Measurements from ENCODE around the gene TMEM184A. TPM values are rescaled to one million over a fixed set of nuclear protein-coding genes. Genes with fewer than 3 reads are reported as not detected.

Gene TMEM184A
- total and polyA plus RNA-seq, 2 of the 8 experiments (the other 6 are each of a cell fraction or from before 2014, with no cell fraction given): 1.8 to 2.1 TPM

DNA sequence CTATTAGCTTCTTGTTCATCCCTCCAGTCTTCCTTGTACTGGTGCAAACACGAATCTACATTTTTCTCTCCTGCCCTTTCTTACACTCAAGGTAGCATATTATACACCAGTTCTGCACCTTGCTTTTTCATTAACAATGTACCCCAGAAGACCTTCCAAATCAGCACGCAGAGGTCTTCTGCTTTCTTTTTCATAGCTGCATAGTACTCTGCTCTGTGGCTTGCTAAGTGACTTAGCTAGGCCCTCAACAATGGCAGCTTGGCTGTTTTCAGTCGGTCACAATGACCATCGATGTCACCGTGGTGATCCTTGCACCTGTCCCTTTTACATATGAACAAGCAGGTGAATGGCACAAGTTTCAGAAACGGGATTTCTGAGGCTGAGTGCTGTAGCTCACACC is 30.6 kb downstream of the TMEM184A start:
- Histone ChIP-seq H4K91ac (replicated peaks; ENCODE audit: insufficient read length, low read length) (peak overlapping the region; percentile 81), H3K4me3 (ENCODE audit: extremely low read depth in 1 of 4, insufficient read depth in 2 of 4, low read depth in 3 of 4, low read length in 4 of 4) (no peak overlapping the region), H2BK120ac (replicated peaks; ENCODE audit: low read depth, low read length) (no peak overlapping the region), H3K23ac (ENCODE audit: insufficient read length) (no peak overlapping the region), H2BK5ac (ENCODE audit: low read depth, low read length) (no peak overlapping the region), H3K18ac (ENCODE audit: extremely low read depth, low read length) (no peak overlapping the region), H4K5ac (ENCODE audit: insufficient read length, low read depth, low read length) (no peak overlapping the region), H3K23me2 (ENCODE audit: low read depth, low read length) (no peaks in the 10 kb centered on the region; the same call in 1 of the 2 replicates), H3K4me2 (ENCODE audit: insufficient read depth in 1 of 2, low read depth in 2 of 2, low read length in 2 of 2) (no peak overlapping the region), H3K27ac (ENCODE audit: low read depth, low read length) (no peak overlapping the region), H2AK5ac (ENCODE audit: low read depth, low read length) (no peak overlapping the region), H2BK15ac (ENCODE audit: low read length) (peak overlapping the region; percentile 10; the same call in 1 of the 2 replicates), H3K4me1 (replicated peaks in 1 of 4; ENCODE audit: control insufficient read depth in 3 of 4, insufficient read depth in 4 of 4, low read length in 3 of 4) (peaks cover 0 to 11% (median 3%) of the 10 kb centered on the region in 4 experiments; a peak in 4 of 7 replicates), H3K79me2 (ENCODE audit: control insufficient read depth in 1 of 2, insufficient read depth in 2 of 2, low read length in 2 of 2) (no peaks in the 10 kb centered on the region), H3K4ac (replicated peaks; ENCODE audit: insufficient read length, low read depth, low read length) (peak overlapping the region; percentile 21), H2AFZ (ENCODE audit: low read length) (no peak overlapping the region), H4K8ac (ENCODE audit: extremely low read depth, insufficient read depth, low read length) (no peak overlapping the region), H3K56ac (replicated peaks; ENCODE audit: insufficient read length, low read depth, low read length) (no peak overlapping the region), H4K20me1 (replicated peaks in 1 of 2; ENCODE audit: control insufficient read depth in 1 of 2, insufficient read depth in 2 of 2, low read length in 2 of 2) (no peaks in the 10 kb centered on the region), H3K14ac (ENCODE audit: insufficient read length) (no peak overlapping the region), H2BK12ac (ENCODE audit: low read depth, low read length) (no peak overlapping the region), H3K9ac (replicated peaks in 1 of 4; ENCODE audit: extremely low read depth in 1 of 4, low read depth in 3 of 4, low read length in 3 of 4) (no peak overlapping the region), H3K36me3 (ENCODE audit: control insufficient read depth in 2 of 4, insufficient read depth in 4 of 4, low read length in 3 of 4) (no peaks in the 10 kb centered on the region), H3K79me1 (ENCODE audit: low read depth, low read length) (no peaks in the 10 kb centered on the region), H2BK20ac (ENCODE audit: low read length) (no peak overlapping the region), H3K27me3 (replicated peaks in 1 of 4; ENCODE audit: control insufficient read depth in 3 of 4, extremely low read depth in 1 of 4, insufficient read depth in 3 of 4, low read length in 3 of 4) (no peaks in the 10 kb centered on the region), H3K9me3 (ENCODE audit: insufficient read depth in 2 of 2, low read depth in 1 of 2, low read length in 1 of 2) (no peaks in the 10 kb centered on the region)
- no peak for FAIRE-seq
- 92% methylated on average over 6 of the region's 6 CpGs; no CpG with 5 or more reads in 1 of the 2 experiments for WGBS, 2 experiments (ENCODE audit: extremely low coverage in 1 of 2, insufficient coverage in 1 of 2, insufficient read length in 1 of 2, insufficient replicate concordance in 2 of 2, low coverage in 1 of 2, low lambda C conversion rate in 2 of 2, missing lambda C conversion rate in 1 of 2)
- no peak for TF ChIP-seq POU5F1 (IDR thresholded peaks at IDR 0.05; ENCODE audit: low read depth, low read length)
- no peak for TF ChIP-seq SP1 (IDR thresholded peaks at IDR 0.05; ENCODE audit: low read depth, low read length)
- TF ChIP-seq TEAD4 (IDR thresholded peaks at IDR 0.05; ENCODE audit: low read depth, low read length): no peak
- no peak for TF ChIP-seq SP4 (IDR thresholded peaks at IDR 0.05; ENCODE audit: low read length)
- no peak for TF ChIP-seq RNF2 (IDR thresholded peaks at IDR 0.05; ENCODE audit: borderline replicate concordance, low read depth, low read length, missing control alignments, poor library complexity, severe bottlenecking)
- no peak for TF ChIP-seq TCF12 (IDR thresholded peaks at IDR 0.05; ENCODE audit: low read depth, low read length)
- TF ChIP-seq SAP30 (IDR thresholded peaks at IDR 0.05; ENCODE audit: insufficient read depth, insufficient replicate concordance, low read length): no peak
- TF ChIP-seq HDAC2 (IDR thresholded peaks at IDR 0.05; ENCODE audit: borderline replicate concordance in 1 of 2, low read depth in 2 of 2, low read length in 2 of 2): no peak
- TF ChIP-seq EP300 (IDR thresholded peaks at IDR 0.05; ENCODE audit: borderline replicate concordance in 1 of 2, low read depth in 2 of 2, low read length in 2 of 2): no peak
- TF ChIP-seq CBX8 (IDR thresholded peaks at IDR 0.05; ENCODE audit: borderline replicate concordance, low read depth, low read length): no peak
- DNase-seq (ENCODE audit: low read depth in 1 of 2, low spot score in 2 of 2): no peak
- ChIA-PET POLR2A (ENCODE audit: partially characterized antibody) (interaction anchor here (1.1 to 2.1 kb wide), 3 partner anchors 10 to 59 kb away, joined by 3 to 5 read pairs (median 5); no protein-coding TSS in a partner anchor), CTCF (ENCODE audit: partially characterized antibody) (interaction anchor here (1.2 to 1.7 kb wide), 3 partner anchors 21 to 33 kb away, joined by 4 to 9 read pairs (median 4); partner anchors contain the start of genes INTS1 and TMEM184A)
